Prostate gland (tissue), 2 donors: Measurements from ENCODE around the gene EPS8.

Experiments
- CTCF ChIP-seq, 4 experiments: fragments of 200-600 bp in 2 of 4; fragments of 450-650 bp in 2 of 4; sonication (generic) in 2 of 4; IDR thresholded peaks; 1 replicate in 3 of 4; 2 replicates in 1 of 4; pipeline ENCODE4 v1.5.1; 2016 to 2019; ENCODE audit warnings: antibody characterized with exemption in 4 of 4, mild to moderate bottlenecking in 2 of 4, moderate library complexity in 2 of 4
- POLR2A ChIP-seq: fragments of 450-650 bp; IDR thresholded peaks from one replicate; pipeline ENCODE4 v1.6.1; 2016; ENCODE audit warnings: antibody characterized with exemption, mild to moderate bottlenecking
- POLR2AphosphoS5 ChIP-seq: sonication (generic); formaldehyde crosslinking; IDR thresholded peaks from one replicate; pipeline ENCODE4 v1.6.1; 2017; ENCODE audit warnings: antibody characterized with exemption

GRCh38 chr12:15689751-15690191 is 99.4 kb downstream of the EPS8 start:
- no peak for TF ChIP-seq POLR2AphosphoS5
- no peak for TF ChIP-seq CTCF (IDR thresholded peaks at IDR 0.05)
- no peak for TF ChIP-seq POLR2A
